Neural cell (in vitro differentiated cells): Measurements from ENCODE around the gene ITPKB. TPM values are rescaled to one million over a fixed set of nuclear protein-coding genes. Genes with fewer than 3 reads are reported as not detected.

ENCODE experiments used
- H2AFZ ChIP-seq: fragments of 200-600, 300-800 bp; sonication (generic), shearing (Covaris generic); 2 replicates; pipeline ENCODE4 v1.6.0; 2014; ENCODE audit warnings: low read depth, mild to moderate bottlenecking, antibody characterized with exemption, low read length, moderate library complexity
- H3F3A ChIP-seq: fragments of 200-600 bp; shearing (Covaris generic); 2 replicates; pipeline ENCODE4 v1.6.1; 2016; ENCODE audit warnings: mild to moderate bottlenecking, moderate library complexity, mixed read lengths, antibody characterized with exemption, low read length; ENCODE audit not compliant: insufficient read depth, poor library complexity, severe bottlenecking
- H3K27ac ChIP-seq: fragments of 200-600, 300-800 bp; sonication (generic), shearing (Covaris generic); 2 replicates; pipeline ENCODE4 v1.5.1; 2014; ENCODE audit warnings: mild to moderate bottlenecking, low read length, moderate library complexity
- H3K27me3 ChIP-seq: fragments of 300-800, 200-600 bp; sonication (generic), shearing (Covaris generic); 2 replicates; pipeline ENCODE4 v1.6.0; 2014; ENCODE audit warnings: mild to moderate bottlenecking, low read depth, low read length, moderate library complexity; ENCODE audit not compliant: insufficient read depth
- H3K36me3 ChIP-seq: fragments of 300-800, 200-600 bp; sonication (generic), shearing (Covaris generic); 2 replicates; pipeline ENCODE4 v1.5.1; 2014; ENCODE audit warnings: mild to moderate bottlenecking, antibody characterized with exemption, low read length, moderate library complexity; ENCODE audit not compliant: insufficient read depth
- H3K4me2 ChIP-seq: fragments of 300-800, 200-600 bp; sonication (generic), shearing (Covaris generic); 2 replicates; pipeline ENCODE4 v1.6.0; 2014; ENCODE audit warnings: mild to moderate bottlenecking, low read length
- H3K4me3 ChIP-seq: fragments of 300-800, 200-600 bp; sonication (generic), shearing (Covaris generic); 2 replicates; pipeline ENCODE4 v1.5.1; 2014; ENCODE audit warnings: mild to moderate bottlenecking, low read length, moderate library complexity
- H3K79me2 ChIP-seq: fragments of 200-600 bp; shearing (Covaris generic); replicated peaks from 2 replicates; pipeline ENCODE4 v1.6.0; 2014; ENCODE audit warnings: mild to moderate bottlenecking, low read length, moderate library complexity; ENCODE audit not compliant: insufficient read depth
- H3K9ac ChIP-seq: fragments of 300-800, 200-600 bp; sonication (generic), shearing (Covaris generic); 2 replicates; pipeline ENCODE4 v1.6.1; 2016; ENCODE audit warnings: mild to moderate bottlenecking, low read length, mixed read lengths
- H3K9me2 ChIP-seq: fragments of 200-600 bp; shearing (Covaris generic); 2 replicates; pipeline ENCODE4 v1.6.1; 2016; ENCODE audit warnings: mild to moderate bottlenecking, low read length, mixed read lengths; ENCODE audit not compliant: insufficient read depth
- H3K9me3 ChIP-seq: fragments of 200-600, 300-800 bp; sonication (generic), shearing (Covaris generic); 2 replicates; pipeline ENCODE4 v1.6.1; 2016; ENCODE audit warnings: mild to moderate bottlenecking, mixed run types, low read length, moderate library complexity, mixed read lengths
- H4K20me1 ChIP-seq: fragments of 200-600 bp; shearing (Covaris generic); 2 replicates; pipeline ENCODE4 v1.6.1; 2016; ENCODE audit warnings: mild to moderate bottlenecking, mixed run types; ENCODE audit not compliant: insufficient read depth
- CTCF ChIP-seq: fragments of 450-650 bp; IDR thresholded peaks from 2 replicates; pipeline ENCODE4 v1.5.1; 2014; ENCODE audit warnings: antibody characterized with exemption, mild to moderate bottlenecking, moderate library complexity; ENCODE audit not compliant: poor library complexity, severe bottlenecking
- EP300 ChIP-seq: fragments of 450-650 bp; conservative IDR thresholded peaks from 2 replicates; pipeline ENCODE4 v1.6.1; 2014; ENCODE audit warnings: antibody characterized with exemption, mild to moderate bottlenecking, moderate library complexity; ENCODE audit not compliant: poor library complexity, severe bottlenecking
- EZH2 ChIP-seq: fragments of 200-600, 300-800 bp; shearing (Covaris generic), sonication (generic); IDR thresholded peaks from 2 replicates; pipeline ENCODE4 v1.6.1; 2014; ENCODE audit warnings: antibody characterized with exemption, low read length, borderline replicate concordance, mild to moderate bottlenecking; ENCODE audit not compliant: insufficient read depth, poor library complexity, severe bottlenecking
- RAD21 ChIP-seq: fragments of 450-650 bp; conservative IDR thresholded peaks from 2 replicates; pipeline ENCODE4 v1.6.1; 2014; ENCODE audit warnings: antibody characterized with exemption, mild to moderate bottlenecking, moderate library complexity
- REST ChIP-seq: IDR thresholded peaks from 2 replicates; pipeline ENCODE4 v1.6.1; 2012; ENCODE audit warnings: borderline replicate concordance
- SMC3 ChIP-seq: fragments of 450-650 bp; conservative IDR thresholded peaks from 2 replicates; pipeline ENCODE4 v1.6.1; 2014; ENCODE audit warnings: antibody characterized with exemption, mild to moderate bottlenecking, moderate library complexity; ENCODE audit not compliant: poor library complexity
- TAF1 ChIP-seq: IDR thresholded peaks from 2 replicates; pipeline ENCODE4 v1.6.1; 2012; ENCODE audit warnings: low read depth
- polyA plus RNA-seq: library from polyadenylated mRNA; depleted of rRNA; stranded (reverse); fragments of >200 nt; gene quantifications from 2 replicates; pipeline ENCODE4 v1.2.3, GENCODE V29; 2014

Gene ITPKB
- polyA plus RNA-seq, 1 donor from 2014 or later = 0.19 TPM

DNA sequence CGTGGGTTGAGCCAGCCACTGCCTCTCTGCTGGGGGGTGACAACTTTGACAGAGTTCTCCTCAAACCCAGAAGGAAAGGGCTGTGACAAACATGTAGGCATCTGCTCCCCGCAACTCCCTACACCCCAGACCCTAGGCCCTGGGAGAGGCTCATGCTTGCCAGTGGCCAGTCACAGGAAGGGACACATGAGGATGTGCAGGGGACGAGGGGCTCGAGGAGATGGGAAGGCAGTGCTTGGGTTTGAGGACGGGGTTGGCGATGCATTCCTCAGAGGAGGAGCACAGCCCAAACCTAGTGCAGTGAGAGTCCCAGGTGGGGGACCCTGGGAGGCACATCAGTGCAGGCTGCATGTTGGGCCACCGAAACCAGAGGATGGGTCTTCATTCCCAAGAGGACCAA is 128.4 kb downstream of the ITPKB start:
- H3F3A ChIP-seq = no peaks in the 10 kb centered on the region
- no peak overlapping the region for H3K9ac ChIP-seq
- no peak overlapping the region for H3K4me3 ChIP-seq
- no peak overlapping the region for H3K4me2 ChIP-seq
- H3K9me3 ChIP-seq = no peaks in the 10 kb centered on the region
- no peak overlapping the region for H3K27ac ChIP-seq
- H3K9me2 ChIP-seq = no peaks in the 10 kb centered on the region
- no peak overlapping the region for H2AFZ ChIP-seq
- H3K79me2 ChIP-seq = no peaks in the 10 kb centered on the region
- no peak for TF ChIP-seq RAD21
- TF ChIP-seq TAF1 = no peak
- TF ChIP-seq SMC3 = no peak
- H4K20me1 ChIP-seq = no peaks in the 10 kb centered on the region
- no peaks in the 10 kb centered on the region for H3K36me3 ChIP-seq
- no peaks in the 10 kb centered on the region for H3K27me3 ChIP-seq

DNA sequence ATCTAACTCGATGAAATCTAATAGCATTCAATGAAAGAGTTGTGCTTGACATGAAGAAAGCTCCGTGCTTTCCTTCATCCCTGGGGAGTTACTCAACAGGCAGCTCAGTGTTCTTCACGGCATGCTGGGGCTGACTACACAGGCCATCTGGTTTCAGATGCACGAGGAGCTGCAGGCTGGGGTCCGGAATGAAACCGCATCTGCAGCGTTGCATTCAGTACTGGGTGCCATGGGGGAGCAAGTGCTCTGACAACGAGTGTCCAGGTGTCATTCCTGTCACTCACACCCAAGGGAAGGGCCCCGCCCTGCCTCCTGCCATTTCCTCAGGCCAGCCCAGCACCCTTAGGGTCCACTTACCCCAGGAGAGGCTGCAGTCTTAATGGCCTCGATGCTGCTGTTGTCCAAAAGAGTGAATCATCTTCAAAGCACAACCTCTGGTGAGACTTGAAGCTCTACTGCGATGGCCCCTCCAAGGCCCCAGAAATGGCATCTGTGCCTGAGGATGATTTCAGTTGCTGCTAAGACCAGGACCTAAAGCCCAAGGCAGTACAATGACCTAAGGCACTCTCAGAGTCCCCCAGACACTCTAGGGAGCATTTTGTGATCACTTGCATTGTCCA is 129.1 kb downstream of the ITPKB start:
- Histone ChIP-seq H3K27me3 (no peaks in the 10 kb centered on the region), H3K4me3 (no peak overlapping the region), H3K79me2 (no peaks in the 10 kb centered on the region), H3K36me3 (no peaks in the 10 kb centered on the region), H3K4me2 (no peak overlapping the region), H3K9me3 (no peaks in the 10 kb centered on the region), H2AFZ (no peak overlapping the region), H3K27ac (no peak overlapping the region), H3K9me2 (no peaks in the 10 kb centered on the region), H3F3A (no peaks in the 10 kb centered on the region), H4K20me1 (no peaks in the 10 kb centered on the region), H3K9ac (no peak overlapping the region)
- TF ChIP-seq EZH2 (no peak), EP300 (no peak)

- Histone ChIP-seq H2AFZ (no peak overlapping the region), H3K4me2 (no peak overlapping the region), H4K20me1 (no peaks in the 10 kb centered on the region), H3K27ac (no peak overlapping the region), H3K79me2 (no peaks in the 10 kb centered on the region), H3F3A (no peaks in the 10 kb centered on the region), H3K27me3 (no peaks in the 10 kb centered on the region), H3K9me2 (no peaks in the 10 kb centered on the region), H3K9me3 (no peaks in the 10 kb centered on the region), H3K9ac (no peak overlapping the region), H3K4me3 (no peak overlapping the region), H3K36me3 (no peaks in the 10 kb centered on the region)
- TF ChIP-seq SMC3 = peak; percentile 23
- no peak for TF ChIP-seq REST
- peak; percentile 49 for TF ChIP-seq CTCF
These were observed 130.2 kb downstream of the ITPKB start for GRCh38 chr1:226608699-226609505.
